C4-2B (cell line): ENCODE results near the gene MOBP.

ENCODE experiments used
- ZFX ChIP-seq: fragments of 450-650 bp; IDR thresholded peaks from 2 replicates; pipeline ENCODE4 v1.6.1; 2017
- TF ChIP-seq, protein P1 (sequence below): fragments of 450-650 bp; conservative IDR thresholded peaks from 2 replicates; pipeline ENCODE4 v1.5.1; 2017; ENCODE audit warnings: mild to moderate bottlenecking

DNA sequence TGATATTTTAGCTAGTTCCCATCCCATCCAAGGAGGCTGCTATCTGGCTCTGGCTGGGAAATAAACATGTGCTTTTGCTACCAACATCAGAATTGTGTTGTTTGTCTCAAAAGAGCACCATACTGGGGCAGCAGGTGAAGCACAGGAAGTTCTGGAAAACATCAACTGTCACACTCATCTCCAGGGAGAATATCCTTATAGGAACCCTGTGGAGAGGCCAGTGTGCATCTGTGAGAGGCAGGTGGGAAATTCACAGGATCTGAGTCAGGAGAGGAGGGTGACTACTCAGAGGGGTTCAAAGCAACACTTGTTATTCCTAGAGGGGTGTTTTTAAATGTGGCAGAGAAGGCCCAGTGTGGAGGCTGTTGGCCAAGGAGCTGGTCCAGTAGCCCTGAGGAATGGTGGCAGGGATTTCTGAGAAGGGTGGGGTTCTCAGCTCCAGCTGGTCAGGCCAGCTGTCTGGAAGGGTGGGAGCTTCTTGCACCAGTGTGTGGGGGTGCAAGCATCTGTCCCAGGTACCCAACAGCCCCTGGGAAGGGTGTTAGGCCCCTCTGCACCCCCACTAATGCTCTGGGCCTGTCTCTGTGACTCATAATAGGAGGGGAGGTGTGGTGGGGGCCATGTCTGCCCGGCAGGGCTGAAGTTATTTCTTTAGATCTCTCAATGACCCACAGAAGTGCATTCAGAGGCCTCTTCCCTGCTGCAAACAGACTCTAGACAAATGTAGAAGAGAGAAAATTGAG is 32.3 kb upstream of the MOBP start:
- TF ChIP-seq, protein P1, sequence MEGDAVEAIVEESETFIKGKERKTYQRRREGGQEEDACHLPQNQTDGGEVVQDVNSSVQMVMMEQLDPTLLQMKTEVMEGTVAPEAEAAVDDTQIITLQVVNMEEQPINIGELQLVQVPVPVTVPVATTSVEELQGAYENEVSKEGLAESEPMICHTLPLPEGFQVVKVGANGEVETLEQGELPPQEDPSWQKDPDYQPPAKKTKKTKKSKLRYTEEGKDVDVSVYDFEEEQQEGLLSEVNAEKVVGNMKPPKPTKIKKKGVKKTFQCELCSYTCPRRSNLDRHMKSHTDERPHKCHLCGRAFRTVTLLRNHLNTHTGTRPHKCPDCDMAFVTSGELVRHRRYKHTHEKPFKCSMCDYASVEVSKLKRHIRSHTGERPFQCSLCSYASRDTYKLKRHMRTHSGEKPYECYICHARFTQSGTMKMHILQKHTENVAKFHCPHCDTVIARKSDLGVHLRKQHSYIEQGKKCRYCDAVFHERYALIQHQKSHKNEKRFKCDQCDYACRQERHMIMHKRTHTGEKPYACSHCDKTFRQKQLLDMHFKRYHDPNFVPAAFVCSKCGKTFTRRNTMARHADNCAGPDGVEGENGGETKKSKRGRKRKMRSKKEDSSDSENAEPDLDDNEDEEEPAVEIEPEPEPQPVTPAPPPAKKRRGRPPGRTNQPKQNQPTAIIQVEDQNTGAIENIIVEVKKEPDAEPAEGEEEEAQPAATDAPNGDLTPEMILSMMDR: no peak
- no peak for TF ChIP-seq ZFX
